ENCODE measurements around the gene ZNF784.

Gene ZNF784

GRCh38 chr19:55621673-55622231, 2.6 kb downstream of the ZNF784 start:
- TF ChIP-seq, protein P1, sequence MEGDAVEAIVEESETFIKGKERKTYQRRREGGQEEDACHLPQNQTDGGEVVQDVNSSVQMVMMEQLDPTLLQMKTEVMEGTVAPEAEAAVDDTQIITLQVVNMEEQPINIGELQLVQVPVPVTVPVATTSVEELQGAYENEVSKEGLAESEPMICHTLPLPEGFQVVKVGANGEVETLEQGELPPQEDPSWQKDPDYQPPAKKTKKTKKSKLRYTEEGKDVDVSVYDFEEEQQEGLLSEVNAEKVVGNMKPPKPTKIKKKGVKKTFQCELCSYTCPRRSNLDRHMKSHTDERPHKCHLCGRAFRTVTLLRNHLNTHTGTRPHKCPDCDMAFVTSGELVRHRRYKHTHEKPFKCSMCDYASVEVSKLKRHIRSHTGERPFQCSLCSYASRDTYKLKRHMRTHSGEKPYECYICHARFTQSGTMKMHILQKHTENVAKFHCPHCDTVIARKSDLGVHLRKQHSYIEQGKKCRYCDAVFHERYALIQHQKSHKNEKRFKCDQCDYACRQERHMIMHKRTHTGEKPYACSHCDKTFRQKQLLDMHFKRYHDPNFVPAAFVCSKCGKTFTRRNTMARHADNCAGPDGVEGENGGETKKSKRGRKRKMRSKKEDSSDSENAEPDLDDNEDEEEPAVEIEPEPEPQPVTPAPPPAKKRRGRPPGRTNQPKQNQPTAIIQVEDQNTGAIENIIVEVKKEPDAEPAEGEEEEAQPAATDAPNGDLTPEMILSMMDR (IDR thresholded peaks at IDR 0.05; ENCODE audit: borderline replicate concordance, control extremely low read depth, extremely low read depth, insufficient read depth, missing control alignments): no peak
- no peak for DNase-seq (ENCODE audit: low spot score)
- in situ Hi-C loops (cut with MboI; ENCODE audit: low sequenced_read_pairs, unreplicated experiment): no loop called here

- in situ Hi-C loops (cut with MboI; ENCODE audit: low sequenced_read_pairs, unreplicated experiment): no loop called here
- DNase-seq (ENCODE audit: low spot score): no peak
- TF ChIP-seq, protein P1 (IDR thresholded peaks at IDR 0.05; ENCODE audit: borderline replicate concordance, control extremely low read depth, extremely low read depth, insufficient read depth, missing control alignments): no peak
These were observed 3.1 kb downstream of the ZNF784 start for GRCh38 chr19:55621205-55621672.

- in situ Hi-C loops (cut with MboI; ENCODE audit: low sequenced_read_pairs, unreplicated experiment): no loop called here
- no peak for DNase-seq (ENCODE audit: low spot score)
These were observed 3.8 kb downstream of the ZNF784 start for GRCh38 chr19:55620410-55621204.

GRCh38 chr19:55619286-55619685, 5.1 kb downstream of the ZNF784 start:
- TF ChIP-seq, protein P1 (IDR thresholded peaks at IDR 0.05; ENCODE audit: borderline replicate concordance, control extremely low read depth, extremely low read depth, insufficient read depth, missing control alignments): no peak
- in situ Hi-C loops (cut with MboI; ENCODE audit: low sequenced_read_pairs, unreplicated experiment): no loop called here
- no peak for DNase-seq (ENCODE audit: low spot score)

More at GRCh38 chr19:55620410-55621204, 3.8 kb downstream of the ZNF784 start:
- TF ChIP-seq, protein P1 (IDR thresholded peaks at IDR 0.05; ENCODE audit: borderline replicate concordance, control extremely low read depth, extremely low read depth, insufficient read depth, missing control alignments): no peak

- no peak for DNase-seq (ENCODE audit: low spot score)
- in situ Hi-C loops (cut with MboI; ENCODE audit: low sequenced_read_pairs, unreplicated experiment): no loop called here
- TF ChIP-seq, protein P1 (IDR thresholded peaks at IDR 0.05; ENCODE audit: borderline replicate concordance, control extremely low read depth, extremely low read depth, insufficient read depth, missing control alignments): no peak
These were observed 5.9 kb downstream of the ZNF784 start for GRCh38 chr19:55618426-55618825.

DNA sequence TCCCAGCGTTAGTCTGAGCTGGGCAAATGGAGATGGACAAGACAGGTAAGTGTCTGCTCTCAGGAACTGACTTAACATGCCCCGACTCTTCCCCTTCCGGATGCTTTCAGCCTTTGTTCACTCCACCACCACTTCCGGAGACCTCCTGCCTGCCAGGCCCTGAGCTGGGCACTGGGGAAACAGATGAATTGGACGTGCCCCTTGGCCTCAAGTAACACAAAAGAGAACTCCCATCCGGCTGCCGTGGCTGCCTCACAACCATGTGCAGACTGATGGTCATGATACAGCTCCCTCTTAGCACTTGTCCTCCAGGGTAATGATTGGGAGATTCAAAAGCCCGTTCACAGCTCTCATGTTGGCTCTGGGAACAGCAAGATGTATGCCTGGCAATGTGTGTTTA, 6.9 kb downstream of the ZNF784 start:
- in situ Hi-C loops (cut with MboI; ENCODE audit: low sequenced_read_pairs, unreplicated experiment): no loop called here
- TF ChIP-seq, protein P1 (IDR thresholded peaks at IDR 0.05; ENCODE audit: borderline replicate concordance, control extremely low read depth, extremely low read depth, insufficient read depth, missing control alignments): no peak

More for the DNA sequence above, 6.9 kb downstream of the ZNF784 start:
- DNase-seq (ENCODE audit: low spot score): no peak
